ENCODE results near the gene PRPF31.
"Not testable (repeated sequence)": the region's sequence is repeated elsewhere in the genome, so short reads cannot be mapped to it uniquely, and the experiment has no call there.

PRPF31 gene

GRCh38 chr19:54115109-54116063, at the start of gene PRPF31, which contains the start of gene TFPT:
Gene PRPF31 (plus strand): TSS chr19:54115754. CDS start chr19:54118279, 2,525 bp downstream.
Gene TFPT (minus strand): TSS chr19:54115657. CDS start chr19:54115269, 388 bp downstream.
- DNase-seq (ENCODE audit: low read depth in 2 of 2): peak; percentile 86 to 94

- DNase-seq (ENCODE audit: low read depth in 2 of 2): no peak
Observed at GRCh38 chr19:54069470-54069869, 46.1 kb upstream of the PRPF31 start.

GRCh38 chr19:54073829-54074228, 41.7 kb upstream of the PRPF31 start:
- no peak for DNase-seq (ENCODE audit: low read depth in 2 of 2)

GRCh38 chr19:54074851-54075250, 40.7 kb upstream of the PRPF31 start:
- DNase-seq (ENCODE audit: low read depth in 2 of 2): no peak

GRCh38 chr19:54077334-54077733, 38.2 kb upstream of the PRPF31 start:
- no peak for DNase-seq (ENCODE audit: low read depth in 2 of 2)

- no peak for DNase-seq (ENCODE audit: low read depth in 2 of 2)
Observed at GRCh38 chr19:54081032-54081431, 34.5 kb upstream of the PRPF31 start, which contains the start of gene TARM1. Gene TARM1 (minus strand): TSS chr19:54081365. CDS start chr19:54081340, 25 bp downstream.

GRCh38 chr19:54084410-54084809, 31.1 kb upstream of the PRPF31 start:
- DNase-seq (ENCODE audit: low read depth in 2 of 2): no peak

- DNase-seq (ENCODE audit: low read depth in 2 of 2): no peak
Observed at GRCh38 chr19:54094426-54095000, 21.0 kb upstream of the PRPF31 start.

GRCh38 chr19:54095136-54095858, 20.3 kb upstream of the PRPF31 start:
- no peak for DNase-seq (ENCODE audit: low read depth in 2 of 2)

- peak; percentile 29 to 41 for DNase-seq (ENCODE audit: low read depth in 2 of 2)
Observed at GRCh38 chr19:54095859-54096616, 19.5 kb upstream of the PRPF31 start.

- no peak for DNase-seq (ENCODE audit: low read depth in 2 of 2)
Observed at GRCh38 chr19:54096617-54097106, 18.9 kb upstream of the PRPF31 start.

GRCh38 chr19:54099190-54099902, 16.2 kb upstream of the PRPF31 start:
- no peak for DNase-seq (ENCODE audit: low read depth in 2 of 2)

- DNase-seq (ENCODE audit: low read depth in 2 of 2): not testable (repeated sequence)
Observed at GRCh38 chr19:54099903-54100255, 15.7 kb upstream of the PRPF31 start.

- no peak for DNase-seq (ENCODE audit: low read depth in 2 of 2)
Observed at GRCh38 chr19:54100561-54100960, 15.0 kb upstream of the PRPF31 start, which contains the start of gene OSCAR. Gene OSCAR (minus strand): TSS chr19:54100803. CDS start chr19:54100792, 11 bp downstream.

- DNase-seq (ENCODE audit: low read depth in 2 of 2): peak; percentile 91 to 95
Observed at GRCh38 chr19:54102421-54103169, 13.0 kb upstream of the PRPF31 start, which contains the start of gene NDUFA3. Gene NDUFA3 (plus strand): TSS chr19:54102855. CDS start chr19:54102879, 24 bp downstream.

GRCh38 chr19:54104998-54105715, 10.4 kb upstream of the PRPF31 start:
- no peak for DNase-seq (ENCODE audit: low read depth in 2 of 2)

- no peak for DNase-seq (ENCODE audit: low read depth in 2 of 2)
Observed at GRCh38 chr19:54105796-54106195, 9.8 kb upstream of the PRPF31 start.

GRCh38 chr19:54106716-54107115, 8.8 kb upstream of the PRPF31 start:
- no peak for DNase-seq (ENCODE audit: low read depth in 2 of 2)
